MM.1S (cell line): Measurements from ENCODE around the gene ZXDC.

Experiments
- CTCF ChIP-seq: fragments of 300-600 bp; sonication (generic); IDR thresholded peaks from 2 replicates; pipeline ENCODE4 v1.5.1; 2016; ENCODE audit warnings: antibody characterized with exemption, low read length, mixed read lengths
- EZH2 ChIP-seq: fragments of 300-600 bp; sonication (generic); optimal IDR thresholded peaks from 2 replicates; pipeline ENCODE3; 2017; ENCODE audit warnings: low read depth, mild to moderate bottlenecking, antibody characterized with exemption, low read length, mixed read lengths
- EZH2phosphoT487 ChIP-seq: fragments of 300-600 bp; sonication (generic); IDR thresholded peaks from 2 replicates; pipeline ENCODE4 v1.6.1; 2018; ENCODE audit warnings: antibody characterized with exemption, low read length

- no peak for TF ChIP-seq EZH2
- TF ChIP-seq CTCF, result no peak
- TF ChIP-seq EZH2phosphoT487, result no peak
Measured at GRCh38 chr3:126456211-126456610, 19.5 kb downstream of the ZXDC start.
